Measurements from ENCODE around the gene SVEP1.

SVEP1 gene

GRCh38 chr9:110517483-110517882, 62.1 kb downstream of the SVEP1 start:
- H3K4me3 ChIP-seq (ENCODE audit: low read depth, low read length): no peak overlapping the region
- no peak for DNase-seq
- no peaks in the 10 kb centered on the region for H3K36me3 ChIP-seq (replicated peaks)
- in situ Hi-C loops (cut with HindIII; ENCODE audit: low pct_ligation_motif_present, low sequenced_read_pairs): no loop called here
- no peaks in the 10 kb centered on the region for H3K27me3 ChIP-seq (replicated peaks)
- TF ChIP-seq, protein P1, sequence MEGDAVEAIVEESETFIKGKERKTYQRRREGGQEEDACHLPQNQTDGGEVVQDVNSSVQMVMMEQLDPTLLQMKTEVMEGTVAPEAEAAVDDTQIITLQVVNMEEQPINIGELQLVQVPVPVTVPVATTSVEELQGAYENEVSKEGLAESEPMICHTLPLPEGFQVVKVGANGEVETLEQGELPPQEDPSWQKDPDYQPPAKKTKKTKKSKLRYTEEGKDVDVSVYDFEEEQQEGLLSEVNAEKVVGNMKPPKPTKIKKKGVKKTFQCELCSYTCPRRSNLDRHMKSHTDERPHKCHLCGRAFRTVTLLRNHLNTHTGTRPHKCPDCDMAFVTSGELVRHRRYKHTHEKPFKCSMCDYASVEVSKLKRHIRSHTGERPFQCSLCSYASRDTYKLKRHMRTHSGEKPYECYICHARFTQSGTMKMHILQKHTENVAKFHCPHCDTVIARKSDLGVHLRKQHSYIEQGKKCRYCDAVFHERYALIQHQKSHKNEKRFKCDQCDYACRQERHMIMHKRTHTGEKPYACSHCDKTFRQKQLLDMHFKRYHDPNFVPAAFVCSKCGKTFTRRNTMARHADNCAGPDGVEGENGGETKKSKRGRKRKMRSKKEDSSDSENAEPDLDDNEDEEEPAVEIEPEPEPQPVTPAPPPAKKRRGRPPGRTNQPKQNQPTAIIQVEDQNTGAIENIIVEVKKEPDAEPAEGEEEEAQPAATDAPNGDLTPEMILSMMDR (IDR thresholded peaks at IDR 0.05; ENCODE audit: low read depth, low read length, missing control alignments): no peak
- no peak overlapping the region for H3K27ac ChIP-seq

DNA sequence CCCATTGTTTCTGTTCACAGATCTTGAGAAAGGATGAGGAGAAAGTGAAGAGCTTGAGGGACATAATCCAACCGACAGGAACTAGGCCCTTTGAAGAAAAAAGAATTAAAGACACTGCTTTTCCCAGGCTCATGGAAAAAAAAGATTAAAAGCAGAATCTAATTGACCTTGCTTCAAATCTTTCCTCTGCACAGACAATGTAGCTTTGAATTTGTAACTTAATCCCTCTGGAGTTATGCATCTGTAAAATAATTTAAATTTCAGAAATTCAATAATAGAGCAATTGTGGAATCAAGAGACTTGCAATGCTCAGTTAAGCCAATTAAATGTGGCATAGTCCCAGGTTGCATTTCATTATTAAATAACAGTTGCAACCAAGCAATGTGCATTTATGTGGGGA, 64.6 kb downstream of the SVEP1 start:
- no peak for DNase-seq
- in situ Hi-C loops (cut with HindIII; ENCODE audit: low pct_ligation_motif_present, low sequenced_read_pairs): no loop called here
- H3K4me3 ChIP-seq (ENCODE audit: low read depth, low read length): no peak overlapping the region
- TF ChIP-seq, protein P1 (IDR thresholded peaks at IDR 0.05; ENCODE audit: low read depth, low read length, missing control alignments): no peak
- no peaks in the 10 kb centered on the region for H3K27me3 ChIP-seq (replicated peaks)
- no peak overlapping the region for H3K27ac ChIP-seq
- H3K36me3 ChIP-seq (replicated peaks): no peaks in the 10 kb centered on the region

- Histone ChIP-seq H3K27ac (no peak overlapping the region), H3K36me3 (replicated peaks) (no peaks in the 10 kb centered on the region), H3K4me3 (ENCODE audit: low read depth, low read length) (no peak overlapping the region), H3K27me3 (replicated peaks) (no peaks in the 10 kb centered on the region)
- TF ChIP-seq, protein P1 (IDR thresholded peaks at IDR 0.05; ENCODE audit: low read depth, low read length, missing control alignments): no peak
- DNase-seq: no peak
- in situ Hi-C loops (cut with HindIII; ENCODE audit: low pct_ligation_motif_present, low sequenced_read_pairs): no loop called here
Measured at GRCh38 chr9:110512817-110513216, 66.7 kb downstream of the SVEP1 start.

DNA sequence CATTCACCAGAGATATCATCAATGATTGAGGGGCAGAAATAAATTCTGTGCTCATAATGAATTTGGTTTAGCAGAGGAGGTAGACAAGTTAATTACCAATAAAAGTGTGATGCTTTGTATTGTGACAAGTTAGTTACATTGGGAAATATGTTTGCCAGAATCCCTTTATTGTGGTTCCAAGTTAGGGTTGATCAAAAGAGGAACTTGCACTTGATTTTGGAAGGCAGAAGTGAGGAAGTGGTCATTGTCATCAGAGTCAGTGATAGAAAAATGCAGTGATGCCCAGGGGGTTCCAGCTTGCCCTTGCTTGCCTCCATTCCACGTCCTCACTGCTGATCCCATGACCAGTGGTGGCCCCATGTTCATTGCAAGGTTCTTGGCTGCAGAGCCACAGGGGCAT, 69.7 kb downstream of the SVEP1 start:
- no peaks in the 10 kb centered on the region for H3K27me3 ChIP-seq (replicated peaks)
- H3K4me3 ChIP-seq (ENCODE audit: low read depth, low read length): no peak overlapping the region
- in situ Hi-C loops (cut with HindIII; ENCODE audit: low pct_ligation_motif_present, low sequenced_read_pairs): no loop called here
- DNase-seq: no peak
- TF ChIP-seq, protein P1 (IDR thresholded peaks at IDR 0.05; ENCODE audit: low read depth, low read length, missing control alignments): no peak
- no peak overlapping the region for H3K27ac ChIP-seq
- H3K36me3 ChIP-seq (replicated peaks): no peaks in the 10 kb centered on the region

DNA sequence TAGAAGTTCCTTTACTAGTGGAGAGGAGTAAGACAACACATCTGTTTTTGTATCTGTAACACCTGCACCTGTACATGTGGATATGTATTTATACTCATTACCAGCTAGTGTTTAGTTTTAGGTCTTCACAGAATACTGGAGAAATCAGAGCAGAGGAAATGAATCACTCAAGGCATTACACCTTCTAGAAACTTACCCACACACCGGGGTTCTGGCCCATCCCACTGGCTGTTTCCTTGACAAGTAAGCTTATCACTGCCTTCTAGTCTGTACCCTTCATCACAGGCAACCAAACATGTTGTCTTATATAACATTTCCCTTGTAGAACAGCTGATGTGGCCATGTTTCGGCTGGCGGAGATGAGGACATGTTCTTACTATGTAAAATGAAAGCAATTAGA, 76.7 kb downstream of the SVEP1 start:
- Histone ChIP-seq H3K4me3 (ENCODE audit: low read depth, low read length) (no peak overlapping the region), H3K27ac (no peak overlapping the region), H3K36me3 (replicated peaks) (no peaks in the 10 kb centered on the region), H3K27me3 (replicated peaks) (no peaks in the 10 kb centered on the region)
- in situ Hi-C loops (cut with HindIII; ENCODE audit: low pct_ligation_motif_present, low sequenced_read_pairs): no loop called here
- TF ChIP-seq, protein P1 (IDR thresholded peaks at IDR 0.05; ENCODE audit: low read depth, low read length, missing control alignments): no peak
- no peak for DNase-seq

DNA sequence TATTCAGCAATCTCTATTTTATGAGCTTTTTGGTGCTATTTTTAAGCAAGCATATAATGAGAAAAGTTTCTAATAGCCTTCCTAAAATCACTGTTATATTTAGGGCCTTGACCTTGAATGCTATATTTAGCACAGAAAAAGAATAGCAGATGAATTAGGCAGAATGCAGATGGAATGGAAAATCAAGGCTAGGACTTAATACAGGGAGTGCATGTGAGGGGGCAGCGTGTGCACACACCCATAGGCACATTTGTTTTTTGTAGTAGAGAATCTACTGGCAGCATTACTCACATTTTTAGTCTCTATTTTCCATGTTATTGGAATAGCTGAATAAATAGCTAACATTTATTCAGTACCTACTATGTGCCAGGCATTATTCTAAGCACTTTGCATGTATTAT, 79.9 kb downstream of the SVEP1 start:
- Histone ChIP-seq H3K27ac (no peak overlapping the region), H3K36me3 (replicated peaks) (no peaks in the 10 kb centered on the region), H3K27me3 (replicated peaks) (no peaks in the 10 kb centered on the region), H3K4me3 (ENCODE audit: low read depth, low read length) (no peak overlapping the region)
- no peak for DNase-seq
- in situ Hi-C loops (cut with HindIII; ENCODE audit: low pct_ligation_motif_present, low sequenced_read_pairs): no loop called here
- TF ChIP-seq, protein P1 (IDR thresholded peaks at IDR 0.05; ENCODE audit: low read depth, low read length, missing control alignments): no peak

All from brain microvascular endothelial cell (primary cell).